ENCODE measurements around the gene ZFP2. TPM values are rescaled to one million over a fixed set of nuclear protein-coding genes. Genes with fewer than 3 reads are reported as not detected.

Gene ZFP2
- total RNA-seq (1 to 10 TPM in 6 of 9 donors, under 1 TPM in 3; 0.49 to 1.6 (median 1.2) TPM), polyA plus RNA-seq (under 1 TPM; 0.32 to 0.61 TPM)
- long read RNA-seq, donor 1, partial matches to known transcripts, result 0 of 4 reads
- long read RNA-seq, donor 1, other reads (novel, unspliced or antisense), result 3 of 4 reads
- long read RNA-seq, donor 2, partial matches to known transcripts, result 0 of 2 reads
- long read RNA-seq, donor 2, other reads (novel, unspliced or antisense), result 1 of 2 reads
- long read RNA-seq, donor 3, partial matches to known transcripts, result 0 of 1 reads
- long read RNA-seq, donor 3, other reads (novel, unspliced or antisense), result 0 of 1 reads

- DNase-seq, result peak; percentile 65 to 85 (median 73)
- Histone ChIP-seq H3K4me3 (peak within 1 kb of the TSS; percentile 65 to 99 (median 83)), H3K4me1 (peaks cover 0 to 11% (median 2%) of the 10 kb centered on the region in 12 donors), H3K9me3 (peaks cover 0 to 20% (median 0%) of the 10 kb centered on the region in 12 donors), H3K27me3 (peaks cover 0 to 6% (median 0%) of the 10 kb centered on the region in 9 donors), H3K36me3 (no peaks in the 10 kb centered on the region), H3K27ac (peak within 1 kb of the TSS in 11 of 12 donors; percentile 34 to 83 (median 67))
- 1 to 6% (median 3%) methylated on average over 24 to 79 of the region's 79 CpGs for WGBS, 4 donors
- ATAC-seq, result peak; percentile 93 to 99 (median 98)
- TF ChIP-seq, protein P1, sequence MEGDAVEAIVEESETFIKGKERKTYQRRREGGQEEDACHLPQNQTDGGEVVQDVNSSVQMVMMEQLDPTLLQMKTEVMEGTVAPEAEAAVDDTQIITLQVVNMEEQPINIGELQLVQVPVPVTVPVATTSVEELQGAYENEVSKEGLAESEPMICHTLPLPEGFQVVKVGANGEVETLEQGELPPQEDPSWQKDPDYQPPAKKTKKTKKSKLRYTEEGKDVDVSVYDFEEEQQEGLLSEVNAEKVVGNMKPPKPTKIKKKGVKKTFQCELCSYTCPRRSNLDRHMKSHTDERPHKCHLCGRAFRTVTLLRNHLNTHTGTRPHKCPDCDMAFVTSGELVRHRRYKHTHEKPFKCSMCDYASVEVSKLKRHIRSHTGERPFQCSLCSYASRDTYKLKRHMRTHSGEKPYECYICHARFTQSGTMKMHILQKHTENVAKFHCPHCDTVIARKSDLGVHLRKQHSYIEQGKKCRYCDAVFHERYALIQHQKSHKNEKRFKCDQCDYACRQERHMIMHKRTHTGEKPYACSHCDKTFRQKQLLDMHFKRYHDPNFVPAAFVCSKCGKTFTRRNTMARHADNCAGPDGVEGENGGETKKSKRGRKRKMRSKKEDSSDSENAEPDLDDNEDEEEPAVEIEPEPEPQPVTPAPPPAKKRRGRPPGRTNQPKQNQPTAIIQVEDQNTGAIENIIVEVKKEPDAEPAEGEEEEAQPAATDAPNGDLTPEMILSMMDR (IDR thresholded peaks at IDR 0.05), result peak in 1 of 12 donors; percentile 20
- TF ChIP-seq POLR2A (IDR thresholded peaks at IDR 0.05), result peak in 1 of 2 donors; percentile 29
- intact Hi-C loops (cut with DNase I), result loop anchor here in 1 of 10 donors (5.0 kb wide), 1 partner anchor 34 kb away; no protein-coding TSS in a partner anchor
Observed at GRCh38 chr5:178895615-178896571, at the start of gene ZFP2. TSS of gene ZFP2 (plus strand) at chr5:178895913. CDS start at chr5:178931314, 35,401 bp downstream.

DNA sequence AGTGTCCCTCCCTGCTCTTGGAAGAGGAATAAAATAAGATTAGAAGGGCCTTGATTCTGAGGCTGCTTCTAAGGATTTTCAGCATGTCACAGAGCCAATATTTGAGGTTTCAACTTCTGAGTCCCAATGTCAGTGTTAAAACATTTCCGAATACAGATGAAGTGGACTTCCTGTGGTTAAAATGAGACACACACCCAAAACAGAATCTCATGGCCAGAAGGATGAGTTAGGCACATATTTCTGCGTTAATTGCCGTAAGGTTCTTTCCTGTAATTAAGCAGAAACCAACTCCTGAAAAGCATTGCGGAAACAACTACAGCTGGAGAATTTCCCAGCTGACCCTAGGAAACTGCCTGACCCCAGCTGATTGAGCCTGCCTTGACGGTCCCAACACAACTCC, 46.4 kb upstream of the ZFP2 start:
- Histone ChIP-seq H3K4me3 (no peak overlapping the region), H3K27ac (no peak overlapping the region), H3K4me1 (peaks cover 0 to 10% (median 0%) of the 10 kb centered on the region in 12 donors), H3K36me3 (no peaks in the 10 kb centered on the region), H3K9me3 (no peaks in the 10 kb centered on the region), H3K27me3 (no peaks in the 10 kb centered on the region)
- DNase-seq (no peak), ATAC-seq (no peak)
- intact Hi-C loops (cut with DNase I), result loop anchor here in 3 of 10 donors (10.0 kb wide), 2 partner anchors 565 to 575 kb away; no protein-coding TSS in a partner anchor
- 58 to 72% (median 68%) methylated on average over 5 of the region's 5 CpGs for WGBS, 4 donors
- TF ChIP-seq, protein P1 (IDR thresholded peaks at IDR 0.05), result no peak
- TF ChIP-seq POLR2A (IDR thresholded peaks at IDR 0.05), result no peak

GRCh38 chr5:178851951-178852350, 43.8 kb upstream of the ZFP2 start:
- TF ChIP-seq, protein P1 (IDR thresholded peaks at IDR 0.05), result no peak
- TF ChIP-seq POLR2A (IDR thresholded peaks at IDR 0.05), result no peak
- WGBS, 4 donors, result 89 to 98% (median 97%) methylated on average over 3 of the region's 3 CpGs
- H3K4me3 ChIP-seq, result no peak overlapping the region
- no peaks in the 10 kb centered on the region for H3K27me3 ChIP-seq
- ATAC-seq, result no peak
- no peak overlapping the region for H3K27ac ChIP-seq
- no peaks in the 10 kb centered on the region for H3K9me3 ChIP-seq
- no peaks in the 10 kb centered on the region for H3K4me1 ChIP-seq
- DNase-seq, result no peak
- intact Hi-C loops (cut with DNase I), result loop anchor here in 4 of 10 donors (10.0 kb wide), 3 partner anchors 117 to 227 kb away; partner anchors contain the start of genes CLK4 (in 2 of the 4), ZNF354C (in 2 of the 4) and ZNF354A (in 1 of the 4)
- no peaks in the 10 kb centered on the region for H3K36me3 ChIP-seq
